ENCODE results near the gene FOLR3. TPM values are rescaled to one million over a fixed set of nuclear protein-coding genes. Genes with fewer than 3 reads are reported as not detected.
"Not testable (repeated sequence)": the region's sequence is repeated elsewhere in the genome, so short reads cannot be mapped to it uniquely, and the experiment has no call there.

Gene FOLR3
- total RNA-seq, 5 donors from 2014 or later (not counting 1 experiment from before 2014, with no cell fraction given): not detected

DNA sequence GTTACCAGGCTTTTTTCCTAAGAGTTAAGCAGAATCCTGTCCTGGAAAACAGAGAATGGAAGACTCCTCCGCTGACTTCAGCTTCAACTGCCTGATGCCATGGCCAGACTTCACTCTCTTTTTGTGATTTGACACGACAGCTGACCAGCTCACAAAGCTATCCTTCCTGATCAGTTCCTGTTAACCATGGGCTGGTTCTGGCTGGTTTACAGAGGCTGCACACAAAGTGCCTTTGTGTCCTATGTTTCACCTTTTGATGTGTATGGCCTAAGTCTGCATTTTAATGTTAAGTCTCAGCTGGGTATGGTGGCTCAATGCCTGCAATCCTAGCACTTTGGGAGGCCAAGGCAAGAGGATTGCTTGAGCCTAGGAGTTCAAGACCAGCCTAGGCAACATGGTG, 11.1 kb downstream of the FOLR3 start:
- Mint-ChIP-seq H3K36me3 (no peaks in the 10 kb centered on the region), H3K4me3 (no peak overlapping the region), H3K27me3 (peaks cover 4 to 7% of the 10 kb centered on the region in 2 donors), H3K9me3 (no peaks in the 10 kb centered on the region), H3K4me1 (peaks cover 3 to 5% (median 4%) of the 10 kb centered on the region in 3 donors), H3K27ac (no peak overlapping the region)
- ChIA-PET CTCF (interaction anchor here in 1 of 2 donors (0.7 kb wide), 1 partner anchor 167 kb away, joined by 3 read pairs; no protein-coding TSS in a partner anchor), POLR2A (no interaction called here)
- no peak for DNase-seq
- Histone ChIP-seq H3K36me3 (ENCODE audit: control insufficient read depth in 2 of 2, extremely low read depth in 1 of 2, insufficient read depth in 1 of 2, low read length in 1 of 2) (no peaks in the 10 kb centered on the region), H3K4me3 (ENCODE audit: control insufficient read depth in 1 of 2, extremely low read depth in 1 of 2, low read length in 1 of 2) (no peak overlapping the region), H3K27ac (ENCODE audit: low read length) (no peak overlapping the region), H3K9me3 (no peaks in the 10 kb centered on the region), H3K4me1 (ENCODE audit: control insufficient read depth in 1 of 2, extremely low read depth in 1 of 2, insufficient read depth in 2 of 2, low read length in 2 of 2) (peaks cover 0 to 3% of the 10 kb centered on the region in 2 experiments), H3K27me3 (replicated peaks in 1 of 2; ENCODE audit: control insufficient read depth in 2 of 2, extremely low read depth in 1 of 2, insufficient read depth in 2 of 2, low read length in 1 of 2) (peaks cover 0 to 4% of the 10 kb centered on the region in 2 experiments)
- no peak for ATAC-seq (replicated peaks in 1 of 4)
- whole genome bisulfite sequencing (ENCODE audit: insufficient coverage): 35% methylated on average over 2 of the region's 2 CpGs

DNA sequence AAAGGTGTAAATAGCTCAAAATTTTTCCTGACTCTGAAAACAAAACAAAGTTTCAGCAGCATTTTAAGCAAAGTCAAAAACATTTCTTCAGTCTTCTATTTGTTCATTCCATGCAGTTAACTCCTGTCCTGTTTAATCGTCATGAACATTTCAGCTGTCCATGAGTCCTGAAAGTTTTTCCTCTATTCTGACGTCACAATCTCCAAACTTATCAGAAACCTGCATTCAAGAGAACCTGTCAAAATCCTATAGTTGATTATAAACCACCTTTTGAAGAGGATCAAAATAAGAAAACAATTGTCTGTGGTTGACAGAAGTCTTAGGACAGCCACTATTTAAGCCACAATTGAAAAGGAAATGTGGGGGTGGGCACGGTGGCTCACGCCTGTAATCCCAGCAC, 15.4 kb downstream of the FOLR3 start:
- Mint-ChIP-seq H3K4me3 (no peak overlapping the region), H3K9me3 (no peaks in the 10 kb centered on the region), H3K27me3 (peaks cover 0 to 2% of the 10 kb centered on the region in 2 donors), H3K4me1 (no peaks in the 10 kb centered on the region), H3K36me3 (no peaks in the 10 kb centered on the region), H3K27ac (no peak overlapping the region)
- no peaks in the 10 kb centered on the region for H3K36me3 ChIP-seq (ENCODE audit: control insufficient read depth in 2 of 2, extremely low read depth in 1 of 2, insufficient read depth in 1 of 2, low read length in 1 of 2)
- H3K9me3 ChIP-seq: no peaks in the 10 kb centered on the region
- H3K4me1 ChIP-seq (ENCODE audit: control insufficient read depth in 1 of 2, extremely low read depth in 1 of 2, insufficient read depth in 2 of 2, low read length in 2 of 2): no peaks in the 10 kb centered on the region
- H3K27me3 ChIP-seq (replicated peaks in 1 of 2; ENCODE audit: control insufficient read depth in 2 of 2, extremely low read depth in 1 of 2, insufficient read depth in 2 of 2, low read length in 1 of 2): no peaks in the 10 kb centered on the region
- no peak for ATAC-seq (replicated peaks in 1 of 4)
- no peak overlapping the region for H3K27ac ChIP-seq (ENCODE audit: low read length)
- CTCF ChIA-PET: interaction anchor here (0.6 to 1.2 kb wide), 2 partner anchors 57 to 182 kb away, joined by 3 read pairs; no protein-coding TSS in a partner anchor
- POLR2A ChIA-PET: no interaction called here
- no peak overlapping the region for H3K4me3 ChIP-seq (ENCODE audit: control insufficient read depth in 1 of 2, extremely low read depth in 1 of 2, low read length in 1 of 2)
- WGBS (ENCODE audit: insufficient coverage): no CpG with 5 or more reads among the region's 4 CpGs
- DNase-seq: no peak

DNA sequence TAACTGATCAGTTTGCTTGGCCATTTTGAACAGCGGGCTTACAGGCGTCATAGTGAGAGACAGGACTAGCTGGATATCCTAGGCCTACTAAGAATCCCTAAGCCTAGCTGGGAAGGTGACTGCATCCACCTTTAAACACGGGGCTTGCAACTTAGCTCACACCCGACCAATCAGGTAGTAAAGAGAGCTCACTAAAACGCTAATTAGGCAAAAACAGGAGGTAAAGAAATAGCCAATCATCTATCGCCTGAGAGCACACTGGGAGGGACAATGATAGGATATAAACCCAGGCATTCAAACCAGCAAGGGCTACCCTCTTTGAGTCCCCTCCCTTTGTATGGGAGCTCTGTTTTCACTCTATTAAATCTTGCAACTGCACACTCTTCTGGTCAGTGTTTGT, 18.3 kb downstream of the FOLR3 start:
- not testable (repeated sequence) for ATAC-seq (replicated peaks in 1 of 4); H3K9me3 Mint-ChIP-seq; H3K27me3 Mint-ChIP-seq; H3K4me1 ChIP-seq (ENCODE audit: control insufficient read depth in 1 of 2, extremely low read depth in 1 of 2, insufficient read depth in 2 of 2, low read length in 2 of 2); H3K36me3 ChIP-seq (ENCODE audit: control insufficient read depth in 2 of 2, extremely low read depth in 1 of 2, insufficient read depth in 1 of 2, low read length in 1 of 2); H3K27ac Mint-ChIP-seq; H3K4me3 ChIP-seq (ENCODE audit: control insufficient read depth in 1 of 2, extremely low read depth in 1 of 2, low read length in 1 of 2); H3K36me3 Mint-ChIP-seq; DNase-seq; H3K4me3 Mint-ChIP-seq; H3K27me3 ChIP-seq (replicated peaks in 1 of 2; ENCODE audit: control insufficient read depth in 2 of 2, extremely low read depth in 1 of 2, insufficient read depth in 2 of 2, low read length in 1 of 2); H3K9me3 ChIP-seq; H3K4me1 Mint-ChIP-seq; H3K27ac ChIP-seq (ENCODE audit: low read length)
- WGBS (ENCODE audit: insufficient coverage): 100% methylated on average over 2 of the region's 6 CpGs
- ChIA-PET CTCF (interaction anchor here (0.6 to 0.7 kb wide), 2 partner anchors 29 to 129 kb away, joined by 3 to 5 read pairs; no protein-coding TSS in a partner anchor), POLR2A (interaction anchor here in 1 of 2 donors (0.7 kb wide), 1 partner anchor 108 kb away, joined by 3 read pairs; no protein-coding TSS in a partner anchor)

DNA sequence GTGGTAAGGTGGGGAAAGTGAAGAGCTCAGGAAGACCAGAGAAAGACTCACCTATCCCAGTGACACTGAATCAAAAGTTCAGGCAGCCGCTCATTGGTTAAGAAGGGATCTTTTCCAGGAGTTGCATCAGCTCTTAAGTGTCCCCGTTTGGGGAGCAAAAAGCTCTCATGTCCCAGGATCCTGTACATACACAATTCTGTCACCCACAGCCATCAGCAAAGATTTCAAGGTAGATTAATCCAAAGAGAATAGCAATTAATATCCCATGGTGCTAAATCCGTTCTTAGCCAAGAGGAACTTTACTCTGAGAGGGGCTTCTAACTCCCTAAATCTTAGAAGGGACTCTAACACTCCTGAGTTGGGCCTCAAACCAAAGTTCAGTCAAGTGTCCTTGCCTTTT, 19.3 kb downstream of the FOLR3 start:
- DNase-seq (no peak), ATAC-seq (replicated peaks in 1 of 4) (no peak)
- CTCF ChIA-PET: interaction anchor here in 1 of 2 donors (1.1 kb wide), 1 partner anchor 95 kb away, joined by 4 read pairs; no protein-coding TSS in a partner anchor
- H3K4me1 Mint-ChIP-seq: no peaks in the 10 kb centered on the region
- H3K27me3 Mint-ChIP-seq: peaks cover 12 to 16% of the 10 kb centered on the region in 2 donors
- no peak overlapping the region for H3K27ac ChIP-seq (ENCODE audit: low read length)
- no peak overlapping the region for H3K27ac Mint-ChIP-seq
- H3K9me3 Mint-ChIP-seq: no peaks in the 10 kb centered on the region
- no peak overlapping the region for H3K4me3 ChIP-seq (ENCODE audit: control insufficient read depth in 1 of 2, extremely low read depth in 1 of 2, low read length in 1 of 2)
- H3K36me3 Mint-ChIP-seq: no peaks in the 10 kb centered on the region
- peaks cover 0 to 13% of the 10 kb centered on the region in 2 experiments for H3K27me3 ChIP-seq (replicated peaks in 1 of 2; ENCODE audit: control insufficient read depth in 2 of 2, extremely low read depth in 1 of 2, insufficient read depth in 2 of 2, low read length in 1 of 2)
- H3K9me3 ChIP-seq: no peaks in the 10 kb centered on the region
- WGBS (ENCODE audit: insufficient coverage): 83% methylated on average over 2 of the region's 3 CpGs
- H3K4me3 Mint-ChIP-seq: no peak overlapping the region
- POLR2A ChIA-PET: no interaction called here
- no peaks in the 10 kb centered on the region for H3K36me3 ChIP-seq (ENCODE audit: control insufficient read depth in 2 of 2, extremely low read depth in 1 of 2, insufficient read depth in 1 of 2, low read length in 1 of 2)
- no peaks in the 10 kb centered on the region for H3K4me1 ChIP-seq (ENCODE audit: control insufficient read depth in 1 of 2, extremely low read depth in 1 of 2, insufficient read depth in 2 of 2, low read length in 2 of 2)

DNA sequence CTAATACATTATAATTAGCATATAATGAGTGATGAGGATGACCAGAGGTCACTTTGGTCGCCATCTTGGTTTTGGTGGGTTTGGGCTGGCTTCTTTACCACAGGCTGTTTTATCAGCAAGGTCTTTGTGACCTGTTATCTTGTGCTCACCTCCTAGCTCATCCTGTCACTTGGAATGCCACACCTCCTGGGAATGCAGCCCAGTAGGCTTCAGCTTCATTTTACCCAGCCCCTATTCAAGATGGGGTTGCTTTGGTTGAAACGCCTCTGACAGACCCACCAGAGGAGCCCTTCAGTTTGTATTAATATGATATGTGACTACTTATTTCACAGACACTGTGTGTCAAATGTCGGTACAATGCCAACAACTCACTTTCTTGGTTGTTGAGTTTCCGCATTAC, 20.2 kb downstream of the FOLR3 start:
- no peak overlapping the region for H3K4me3 Mint-ChIP-seq
- ChIA-PET POLR2A (no interaction called here), CTCF (no interaction called here)
- Histone ChIP-seq H3K27me3 (replicated peaks in 1 of 2; ENCODE audit: control insufficient read depth in 2 of 2, extremely low read depth in 1 of 2, insufficient read depth in 2 of 2, low read length in 1 of 2) (peaks cover 0 to 15% of the 10 kb centered on the region in 2 experiments), H3K27ac (ENCODE audit: low read length) (no peak overlapping the region), H3K4me3 (ENCODE audit: control insufficient read depth in 1 of 2, extremely low read depth in 1 of 2, low read length in 1 of 2) (no peak overlapping the region), H3K9me3 (no peaks in the 10 kb centered on the region), H3K4me1 (ENCODE audit: control insufficient read depth in 1 of 2, extremely low read depth in 1 of 2, insufficient read depth in 2 of 2, low read length in 2 of 2) (no peaks in the 10 kb centered on the region), H3K36me3 (ENCODE audit: control insufficient read depth in 2 of 2, extremely low read depth in 1 of 2, insufficient read depth in 1 of 2, low read length in 1 of 2) (no peaks in the 10 kb centered on the region)
- no peaks in the 10 kb centered on the region for H3K9me3 Mint-ChIP-seq
- no peak for DNase-seq
- no peaks in the 10 kb centered on the region for H3K36me3 Mint-ChIP-seq
- no peaks in the 10 kb centered on the region for H3K4me1 Mint-ChIP-seq
- no peak for ATAC-seq (replicated peaks in 1 of 4)
- WGBS (ENCODE audit: insufficient coverage): no CpG with 5 or more reads among the region's 4 CpGs
- peaks cover 21 to 24% of the 10 kb centered on the region in 2 donors for H3K27me3 Mint-ChIP-seq
- H3K27ac Mint-ChIP-seq: no peak overlapping the region

DNA sequence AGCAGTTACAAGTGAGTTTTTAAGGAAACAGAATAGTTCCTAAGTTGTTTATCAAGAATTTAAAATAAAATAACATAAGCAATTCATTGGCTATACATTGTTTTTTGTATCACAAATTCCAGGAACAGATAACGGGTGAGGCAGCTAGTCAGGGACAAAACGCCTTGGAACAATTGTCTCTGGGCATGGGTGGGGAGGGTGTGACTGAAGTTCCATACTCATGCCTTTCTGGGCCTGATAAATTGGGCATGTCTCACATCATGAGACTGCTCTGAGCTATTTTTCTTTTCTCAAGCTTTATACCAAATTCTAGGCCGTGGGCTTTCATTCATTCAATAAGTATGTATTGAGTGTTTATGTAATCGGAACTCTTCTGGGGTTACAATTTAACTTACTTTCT, 21.6 kb downstream of the FOLR3 start:
- CTCF ChIA-PET: no interaction called here
- Histone ChIP-seq H3K27me3 (replicated peaks in 1 of 2; ENCODE audit: control insufficient read depth in 2 of 2, extremely low read depth in 1 of 2, insufficient read depth in 2 of 2, low read length in 1 of 2) (peaks cover 0 to 15% of the 10 kb centered on the region in 2 experiments), H3K4me1 (ENCODE audit: control insufficient read depth in 1 of 2, extremely low read depth in 1 of 2, insufficient read depth in 2 of 2, low read length in 2 of 2) (no peaks in the 10 kb centered on the region), H3K9me3 (no peaks in the 10 kb centered on the region), H3K4me3 (ENCODE audit: control insufficient read depth in 1 of 2, extremely low read depth in 1 of 2, low read length in 1 of 2) (no peak overlapping the region), H3K36me3 (ENCODE audit: control insufficient read depth in 2 of 2, extremely low read depth in 1 of 2, insufficient read depth in 1 of 2, low read length in 1 of 2) (no peaks in the 10 kb centered on the region), H3K27ac (ENCODE audit: low read length) (no peak overlapping the region)
- no peaks in the 10 kb centered on the region for H3K36me3 Mint-ChIP-seq
- H3K27ac Mint-ChIP-seq: no peak overlapping the region
- no peak overlapping the region for H3K4me3 Mint-ChIP-seq
- POLR2A ChIA-PET: no interaction called here
- H3K27me3 Mint-ChIP-seq: peaks cover 24 to 33% of the 10 kb centered on the region in 2 donors
- DNase-seq: no peak
- H3K9me3 Mint-ChIP-seq: no peaks in the 10 kb centered on the region
- no peaks in the 10 kb centered on the region for H3K4me1 Mint-ChIP-seq
- no peak for ATAC-seq (replicated peaks in 1 of 4)
- no CpG with 5 or more reads among the region's 4 CpGs for WGBS (ENCODE audit: insufficient coverage)

DNA sequence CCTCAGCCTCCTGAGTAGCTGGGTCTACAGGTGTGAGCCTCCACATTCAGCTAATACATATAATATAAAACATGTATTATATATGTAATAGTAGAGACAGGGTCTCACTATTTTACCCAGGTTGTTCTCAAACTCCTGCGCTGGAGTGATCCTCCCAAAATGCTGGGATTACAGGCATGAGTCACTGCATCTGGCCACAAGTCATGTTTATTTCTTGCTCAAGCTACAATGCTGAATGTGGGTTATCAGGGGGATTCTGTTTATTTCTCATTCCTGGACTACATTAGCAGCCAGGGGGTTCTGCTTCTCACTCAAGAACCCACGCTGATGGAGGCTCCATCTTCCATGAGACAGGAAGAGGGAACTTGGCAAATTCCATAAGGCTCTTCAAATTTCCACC, 24.8 kb downstream of the FOLR3 start:
- ChIA-PET POLR2A (no interaction called here), CTCF (no interaction called here)
- Mint-ChIP-seq H3K27me3 (peaks cover 25 to 44% of the 10 kb centered on the region in 2 donors), H3K27ac (no peak overlapping the region), H3K4me1 (no peaks in the 10 kb centered on the region), H3K9me3 (no peaks in the 10 kb centered on the region), H3K36me3 (no peaks in the 10 kb centered on the region), H3K4me3 (no peak overlapping the region)
- no peaks in the 10 kb centered on the region for H3K36me3 ChIP-seq (ENCODE audit: control insufficient read depth in 2 of 2, extremely low read depth in 1 of 2, insufficient read depth in 1 of 2, low read length in 1 of 2)
- peaks cover 0 to 26% of the 10 kb centered on the region in 2 experiments for H3K27me3 ChIP-seq (replicated peaks in 1 of 2; ENCODE audit: control insufficient read depth in 2 of 2, extremely low read depth in 1 of 2, insufficient read depth in 2 of 2, low read length in 1 of 2)
- no peaks in the 10 kb centered on the region for H3K9me3 ChIP-seq
- ATAC-seq (replicated peaks in 1 of 4) (no peak), DNase-seq (no peak)
- no peak overlapping the region for H3K27ac ChIP-seq (ENCODE audit: low read length)
- 60% methylated on average over 1 of the region's 2 CpGs for WGBS (ENCODE audit: insufficient coverage)
- H3K4me1 ChIP-seq (ENCODE audit: control insufficient read depth in 1 of 2, extremely low read depth in 1 of 2, insufficient read depth in 2 of 2, low read length in 2 of 2): no peaks in the 10 kb centered on the region
- no peak overlapping the region for H3K4me3 ChIP-seq (ENCODE audit: control insufficient read depth in 1 of 2, extremely low read depth in 1 of 2, low read length in 1 of 2)
